Measurements from ENCODE around the gene MTSS2.

The MTSS2 gene

GRCh38 chr16:70685061-70685937 is 554 bp downstream of the MTSS2 start:
- Histone ChIP-seq H3K36me3 (replicated peaks; ENCODE audit: low read depth, low read length) (no peaks in the 10 kb centered on the region), H3K4me3 (ENCODE audit: low read length) (no peak overlapping the region), H3K9ac (ENCODE audit: low read length) (no peak overlapping the region), H3K9me3 (ENCODE audit: insufficient read depth, low read length) (no peaks in the 10 kb centered on the region), H3K4me2 (ENCODE audit: low read length) (no peak overlapping the region), H4K20me1 (ENCODE audit: insufficient read depth, low read length) (no peaks in the 10 kb centered on the region), H3K27ac (ENCODE audit: low read length) (no peak overlapping the region), H3K27me3 (ENCODE audit: low read depth, low read length) (no peaks in the 10 kb centered on the region), H2AFZ (ENCODE audit: low read depth, low read length) (no peak overlapping the region), H3K4me1 (ENCODE audit: low read length) (no peaks in the 10 kb centered on the region), H3K79me2 (ENCODE audit: low read length) (no peaks in the 10 kb centered on the region)
- no peak for TF ChIP-seq CTCF (IDR thresholded peaks at IDR 0.05; ENCODE audit: low read depth, low read length)
- TF ChIP-seq EZH2phosphoT487 (IDR thresholded peaks at IDR 0.05; ENCODE audit: low read depth) = no peak

- no peak for TF ChIP-seq EZH2phosphoT487 (IDR thresholded peaks at IDR 0.05; ENCODE audit: low read depth)
- no peak for TF ChIP-seq CTCF (IDR thresholded peaks at IDR 0.05; ENCODE audit: low read depth, low read length)
- Histone ChIP-seq H3K9me3 (ENCODE audit: insufficient read depth, low read length) (no peaks in the 10 kb centered on the region), H4K20me1 (ENCODE audit: insufficient read depth, low read length) (no peaks in the 10 kb centered on the region), H3K9ac (ENCODE audit: low read length) (no peak overlapping the region), H3K36me3 (replicated peaks; ENCODE audit: low read depth, low read length) (no peaks in the 10 kb centered on the region), H3K4me3 (ENCODE audit: low read length) (no peak overlapping the region), H3K79me2 (ENCODE audit: low read length) (no peaks in the 10 kb centered on the region), H2AFZ (ENCODE audit: low read depth, low read length) (no peak overlapping the region), H3K4me2 (ENCODE audit: low read length) (no peak overlapping the region), H3K27me3 (ENCODE audit: low read depth, low read length) (no peaks in the 10 kb centered on the region), H3K4me1 (ENCODE audit: low read length) (no peaks in the 10 kb centered on the region), H3K27ac (ENCODE audit: low read length) (no peak overlapping the region)
Observed at GRCh38 chr16:70684146-70685060, 1.4 kb downstream of the MTSS2 start.

GRCh38 chr16:70683146-70683944 is 2.5 kb downstream of the MTSS2 start:
- H4K20me1 ChIP-seq (ENCODE audit: insufficient read depth, low read length) = no peaks in the 10 kb centered on the region
- no peaks in the 10 kb centered on the region for H3K36me3 ChIP-seq (replicated peaks; ENCODE audit: low read depth, low read length)
- H3K9me3 ChIP-seq (ENCODE audit: insufficient read depth, low read length) = no peaks in the 10 kb centered on the region
- TF ChIP-seq CTCF (IDR thresholded peaks at IDR 0.05; ENCODE audit: low read depth, low read length) (no peak), EZH2phosphoT487 (IDR thresholded peaks at IDR 0.05; ENCODE audit: low read depth) (no peak)
- no peak overlapping the region for H3K27ac ChIP-seq (ENCODE audit: low read length)
- H3K4me3 ChIP-seq (ENCODE audit: low read length) = no peak overlapping the region
- H3K27me3 ChIP-seq (ENCODE audit: low read depth, low read length) = no peaks in the 10 kb centered on the region
- H3K9ac ChIP-seq (ENCODE audit: low read length) = no peak overlapping the region
- H3K79me2 ChIP-seq (ENCODE audit: low read length) = no peaks in the 10 kb centered on the region
- no peak overlapping the region for H3K4me2 ChIP-seq (ENCODE audit: low read length)
- H2AFZ ChIP-seq (ENCODE audit: low read depth, low read length) = no peak overlapping the region
- no peaks in the 10 kb centered on the region for H3K4me1 ChIP-seq (ENCODE audit: low read length)

Data from OCI-LY3 (cell line).